ENCODE results near the gene ATG7.

Gene ATG7

DNA sequence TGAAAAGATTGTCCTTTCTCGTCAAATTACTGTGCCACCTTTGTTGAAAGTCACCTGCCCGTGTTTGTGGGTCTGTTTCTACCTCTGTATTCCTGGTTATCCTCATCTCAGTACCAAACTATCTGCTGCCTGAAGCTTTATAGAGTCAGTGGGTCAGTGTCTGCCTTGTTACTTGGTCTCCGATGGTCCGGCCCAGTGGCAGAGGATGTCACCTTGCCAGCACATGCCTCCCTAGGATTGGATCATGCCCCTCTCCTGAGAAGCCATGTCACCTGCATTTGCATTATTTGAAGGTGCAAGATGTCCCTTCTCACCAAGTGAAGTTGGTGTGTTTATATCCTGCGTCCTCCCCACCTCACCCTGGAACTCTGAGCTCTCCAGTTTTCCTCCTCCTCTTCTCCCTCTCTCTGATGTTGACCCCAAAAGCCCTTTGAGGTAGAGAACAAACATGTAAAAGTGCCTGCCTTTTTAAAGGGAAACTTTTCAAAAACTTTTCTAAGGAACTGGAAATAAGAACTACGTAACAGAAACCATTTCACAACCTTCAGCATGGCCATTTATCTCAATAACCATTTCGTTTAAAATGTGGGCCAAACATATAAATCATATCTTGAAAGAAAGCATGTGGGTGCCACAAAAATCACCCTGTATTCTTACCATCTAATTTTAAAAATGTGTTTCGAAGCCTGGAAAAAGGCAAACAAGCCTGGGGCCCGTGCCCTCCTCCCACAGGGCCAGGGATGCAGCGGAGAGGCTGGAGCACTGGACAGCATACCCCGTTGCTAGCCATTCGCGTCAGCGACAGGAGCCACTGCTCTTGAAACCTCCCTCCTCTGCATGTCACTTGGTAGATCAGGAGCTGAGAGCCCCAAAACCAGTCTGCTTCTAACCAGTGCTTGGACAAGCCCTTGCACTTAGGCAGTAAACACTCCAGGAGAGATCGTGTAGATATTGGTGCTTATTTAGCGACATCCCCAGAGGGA is 269.4 kb downstream of the ATG7 start:
- DNase-seq, result no peak

GRCh38 chr3:11542551-11542950 is 270.4 kb downstream of the ATG7 start:
- DNase-seq, result no peak

DNA sequence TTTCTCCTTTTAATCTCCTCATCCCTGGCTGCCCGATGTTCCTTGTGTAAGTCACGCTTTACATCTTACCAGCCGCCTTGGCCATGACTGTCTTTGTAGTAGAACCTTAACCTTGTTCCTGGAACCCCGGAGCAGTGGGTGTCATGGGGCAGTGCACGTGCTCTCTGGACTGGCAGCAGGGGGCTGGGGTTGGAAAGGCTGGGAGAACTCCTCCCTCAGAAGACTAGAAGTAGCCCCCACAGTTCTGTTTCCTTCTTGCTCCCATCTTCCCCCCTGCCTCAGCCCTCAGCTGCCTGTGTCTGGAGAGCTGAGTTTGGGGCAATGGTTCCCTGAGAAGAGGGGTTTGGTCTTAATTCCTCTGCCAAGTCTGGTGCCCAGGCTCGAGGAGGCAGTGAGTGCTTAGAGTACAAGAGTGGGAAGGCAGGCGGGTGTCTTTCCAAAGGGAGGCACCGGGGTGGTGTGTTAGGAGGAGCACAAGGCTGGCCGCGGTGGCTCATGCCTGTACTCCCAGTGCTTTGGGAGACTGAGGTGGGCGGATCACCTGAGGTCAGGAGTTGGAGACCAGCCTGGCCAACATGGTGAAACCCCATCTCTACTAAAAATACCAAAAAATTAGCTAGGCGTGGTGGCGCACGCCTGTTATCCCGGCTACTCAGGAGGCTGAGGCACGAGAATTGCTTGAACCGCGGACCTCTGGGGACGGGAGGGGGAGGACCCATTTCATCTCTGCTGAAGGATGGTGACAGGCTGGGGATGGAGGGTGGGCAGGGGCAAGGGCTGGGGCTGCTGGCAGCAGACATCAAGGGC is 271.1 kb downstream of the ATG7 start:
- DNase-seq, result no peak

- no peak for DNase-seq
These were observed 271.8 kb downstream of the ATG7 start for GRCh38 chr3:11543948-11544387.

- DNase-seq, result no peak
These were observed 272.4 kb downstream of the ATG7 start for GRCh38 chr3:11544412-11545181.

- DNase-seq, result no peak
These were observed 273.1 kb downstream of the ATG7 start for GRCh38 chr3:11545186-11545851.

DNA sequence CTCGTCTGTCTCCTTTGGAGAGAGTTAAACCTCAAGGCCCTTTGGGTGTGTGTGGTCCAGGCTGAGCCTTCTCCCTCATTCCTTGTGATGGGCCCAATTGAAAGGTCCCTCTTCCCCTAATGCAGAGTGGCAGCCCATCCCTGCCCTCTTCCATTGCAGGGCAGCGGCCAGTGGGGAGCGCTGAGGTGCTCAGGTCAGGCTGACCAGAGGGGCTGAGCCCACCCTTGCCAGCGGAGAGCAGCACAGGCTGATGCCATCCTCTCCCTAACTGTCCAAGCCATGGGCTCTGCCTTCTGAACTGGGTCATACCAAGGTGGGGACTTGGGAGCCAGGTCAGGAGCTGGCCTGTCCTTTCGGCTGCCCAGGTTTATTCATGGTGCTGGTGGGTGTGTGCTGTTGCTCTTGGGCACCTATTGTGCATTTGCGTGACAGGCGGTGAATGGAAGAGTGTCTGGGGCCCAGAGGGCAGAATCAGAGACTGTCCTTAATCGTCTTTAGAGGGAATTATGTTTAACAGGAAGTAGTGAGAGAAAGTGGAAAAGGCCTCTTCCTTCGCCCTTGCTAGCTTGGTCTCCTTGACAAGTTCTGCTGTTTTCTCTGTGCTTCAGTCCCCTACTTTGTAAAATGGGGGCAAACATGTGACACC is 274.6 kb downstream of the ATG7 start:
- DNase-seq, result no peak

GRCh38 chr3:11547498-11547897 is 275.3 kb downstream of the ATG7 start:
- DNase-seq, result no peak

DNA sequence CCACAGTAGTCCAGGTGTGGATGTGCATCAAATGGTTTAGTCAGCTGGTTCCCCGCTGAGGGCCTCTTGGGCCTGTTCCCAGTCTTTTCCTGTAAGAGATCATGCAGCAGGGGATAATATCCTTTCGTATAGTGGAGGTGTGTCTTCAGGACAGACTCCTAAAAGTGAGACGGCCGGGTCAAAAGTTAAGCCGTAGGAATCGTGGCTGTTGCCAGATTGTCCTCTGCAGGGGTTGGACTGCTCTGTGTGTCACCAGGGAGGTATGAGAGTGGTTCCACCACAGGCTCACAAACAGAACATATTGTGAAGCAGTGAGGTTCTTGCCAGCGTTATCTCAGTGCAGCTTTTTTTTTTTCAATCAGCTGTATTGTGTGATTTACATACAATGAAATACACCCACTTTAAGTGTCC is 276.5 kb downstream of the ATG7 start:
- no peak for DNase-seq

- no peak for DNase-seq
These were observed 277.5 kb downstream of the ATG7 start for GRCh38 chr3:11549580-11550140.

DNA sequence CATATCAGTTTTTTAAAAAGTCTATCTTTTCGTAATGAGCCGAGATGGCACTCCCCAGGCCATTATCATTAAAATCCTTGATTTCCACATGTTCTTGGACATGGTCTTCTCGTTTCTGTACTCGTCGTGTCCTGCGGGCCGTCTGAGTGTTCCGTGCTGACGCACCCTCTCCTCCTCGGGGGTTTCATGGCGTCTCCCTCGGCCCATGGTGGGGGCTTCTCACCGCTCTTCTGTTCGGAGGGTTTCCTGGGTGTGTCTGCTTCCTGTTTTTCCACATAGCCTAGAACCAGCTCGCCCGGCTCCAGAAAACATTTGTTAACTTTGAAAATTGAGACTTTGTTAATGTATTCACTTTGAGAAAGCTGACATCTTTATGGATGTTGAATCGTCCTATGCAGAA is 278.8 kb downstream of the ATG7 start:
- DNase-seq, result no peak

DNA sequence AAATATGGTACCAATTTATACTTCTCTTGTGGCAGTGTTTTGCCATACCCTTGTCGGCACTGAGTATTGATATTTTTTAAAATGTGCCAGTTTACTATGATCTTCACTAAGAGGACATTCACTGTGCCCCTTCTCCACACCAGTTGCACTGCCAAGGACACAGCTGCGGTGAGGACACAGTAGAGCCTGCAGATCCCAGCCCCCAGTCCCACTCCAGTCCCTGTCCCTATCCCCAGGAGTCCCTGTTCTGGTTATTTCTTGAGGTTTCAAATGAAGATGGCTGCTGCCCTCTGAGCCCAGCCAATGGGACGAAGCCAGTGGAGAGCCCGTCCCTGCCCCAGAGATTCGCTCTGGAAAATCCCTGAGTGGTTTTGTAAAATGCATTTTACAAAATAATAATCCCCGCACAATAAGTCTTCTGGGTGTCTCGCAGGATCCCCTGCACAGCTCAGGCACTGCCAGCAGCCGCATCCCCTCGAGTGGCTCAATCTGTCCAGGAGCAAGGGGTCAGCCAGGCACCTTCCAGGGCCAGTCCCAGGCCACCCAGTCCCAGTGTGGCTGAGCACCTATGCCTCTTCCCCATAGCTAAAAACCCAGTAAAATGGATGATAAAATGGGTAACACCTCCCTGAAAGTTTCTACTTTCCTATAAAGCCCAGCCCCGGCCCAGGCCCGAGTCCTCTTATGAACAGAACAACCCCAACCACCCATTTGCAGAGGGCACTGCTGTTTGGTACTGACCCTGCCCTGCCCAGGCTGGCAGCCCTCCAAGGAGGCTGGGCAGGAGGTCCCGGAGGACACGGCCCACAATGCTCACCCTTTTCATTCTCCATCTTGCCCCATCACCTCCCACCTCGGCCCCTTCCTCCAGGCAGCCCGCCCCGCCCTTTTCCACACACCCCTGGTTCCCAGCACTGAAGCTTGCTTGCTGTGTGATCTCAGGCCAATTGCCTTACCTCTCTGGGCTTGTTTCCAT is 280.4 kb downstream of the ATG7 start:
- no peak for DNase-seq

DNA sequence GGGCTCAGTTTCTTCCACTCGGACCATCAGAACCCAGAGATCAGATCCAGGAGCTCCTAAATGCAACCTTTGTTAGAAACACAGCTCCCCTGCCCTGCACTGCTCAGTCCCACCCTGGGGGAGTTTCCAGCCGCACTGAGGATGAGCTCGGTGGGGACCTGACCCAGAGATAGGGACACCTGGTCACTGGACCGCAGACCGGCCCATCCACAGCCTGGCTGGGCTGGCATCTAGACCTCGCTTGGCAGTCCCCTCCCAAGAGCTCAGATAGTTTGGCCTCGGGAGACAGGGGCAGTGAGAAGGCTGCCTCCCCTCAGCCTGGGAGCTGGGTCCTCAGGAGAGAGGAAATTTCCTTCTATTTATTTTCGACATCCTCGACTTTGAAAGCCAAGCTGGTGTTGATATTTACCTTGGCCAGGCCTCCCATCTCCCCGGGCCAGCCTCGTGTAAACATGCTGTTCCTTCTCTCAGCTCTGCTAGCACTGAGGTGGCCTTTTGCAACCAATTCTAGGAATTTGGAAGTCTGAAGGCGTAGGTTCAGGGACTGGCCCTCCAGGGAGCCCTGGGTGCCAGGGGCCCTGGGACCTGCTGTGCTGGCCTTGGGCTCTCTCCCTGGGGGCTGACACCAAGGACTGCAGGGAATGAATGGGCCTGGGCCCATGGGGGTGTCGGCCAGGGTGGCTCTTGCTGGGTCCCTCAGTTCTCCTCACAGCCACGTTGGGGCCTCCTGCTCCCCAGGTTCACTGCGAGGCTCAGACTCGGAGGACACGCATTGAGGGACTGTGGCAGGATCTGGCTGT is 281.4 kb downstream of the ATG7 start:
- no peak for DNase-seq

DNA sequence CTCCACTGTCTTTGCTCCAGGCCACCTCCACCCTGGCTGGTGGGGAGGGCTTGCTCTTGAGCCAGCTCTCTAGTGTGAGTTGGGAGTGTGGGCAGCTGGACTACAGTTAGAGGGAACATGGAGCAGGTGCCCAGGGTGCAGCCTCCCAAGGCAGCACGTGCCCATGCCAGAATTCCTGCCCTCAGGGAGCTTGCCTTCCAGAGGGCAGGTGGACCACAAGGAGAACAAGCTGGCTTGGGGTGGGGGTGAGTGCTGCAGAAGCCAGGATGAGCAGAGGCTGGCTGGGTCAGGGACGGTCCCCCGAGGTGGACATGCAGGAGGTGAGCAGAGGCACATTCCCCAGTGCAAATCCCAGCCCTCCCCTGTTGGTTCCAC is 282.0 kb downstream of the ATG7 start:
- DNase-seq, result no peak

DNA sequence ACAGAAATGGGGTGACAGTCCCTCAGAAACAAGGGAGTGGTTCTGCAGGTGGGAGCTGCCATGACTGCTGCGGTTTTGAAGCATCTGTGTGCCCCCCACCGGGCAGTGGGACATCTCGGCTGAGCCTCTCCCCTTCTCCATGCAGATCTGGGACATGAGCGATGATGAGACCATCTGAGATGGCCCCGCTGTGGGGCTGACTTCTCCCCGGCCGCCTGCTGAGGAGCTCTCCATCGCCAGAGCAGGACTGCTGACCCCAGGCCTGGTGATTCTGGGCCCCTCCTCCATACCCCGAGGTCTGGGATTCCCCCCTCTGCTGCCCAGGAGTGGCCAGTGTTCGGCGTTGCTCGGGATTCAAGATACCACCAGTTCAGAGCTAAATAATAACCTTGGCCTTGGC is 282.5 kb downstream of the ATG7 start:
- DNase-seq, result no peak

- DNase-seq, result no peak
These were observed 283.1 kb downstream of the ATG7 start for GRCh38 chr3:11555211-11555782.

DNA sequence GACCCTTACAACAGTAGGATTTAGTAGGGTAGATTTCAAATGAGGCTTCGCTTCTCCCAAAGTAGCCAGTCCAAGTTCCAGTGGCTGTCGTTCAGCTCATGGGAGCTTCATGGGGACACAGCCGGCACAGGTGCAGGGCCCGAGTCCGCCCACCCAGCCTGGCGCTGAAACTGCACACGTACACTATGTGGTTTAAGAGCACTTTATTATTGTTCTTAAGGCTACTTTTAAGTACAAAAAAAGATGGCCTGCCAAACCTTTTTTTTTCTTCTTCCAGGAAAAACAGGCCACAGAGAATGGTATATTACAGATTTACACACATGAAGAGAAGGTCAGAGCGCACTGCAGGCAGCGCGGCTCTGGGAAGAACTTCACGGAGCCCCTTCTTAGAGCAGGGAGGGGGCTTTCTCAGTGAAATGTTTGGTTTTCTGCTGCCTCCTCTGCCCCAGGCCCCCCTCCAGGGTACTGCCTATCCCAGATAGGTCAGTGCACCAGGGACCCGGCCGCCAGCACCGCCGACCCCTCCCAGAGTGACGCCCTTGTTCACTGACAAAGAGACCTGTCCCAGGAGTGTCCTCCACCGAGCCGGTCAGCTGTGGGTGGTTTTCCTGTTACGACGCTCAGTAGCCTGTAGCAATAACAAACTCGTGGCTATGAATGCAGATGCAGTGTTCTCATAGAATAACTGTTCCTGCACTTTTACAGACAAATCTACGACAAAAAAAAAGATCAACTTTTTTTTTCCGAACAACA is 283.9 kb downstream of the ATG7 start:
- DNase-seq, result no peak

Data from stimulated activated CD4-positive, alpha-beta T cell treated with anti-CD3 and anti-CD28 coated beads, Interleukin-4, amount 100 ng/mL, for 1 hour (primary cell).